Measurements from ENCODE around the gene PTPRN2. TPM values are rescaled to one million over a fixed set of nuclear protein-coding genes. Genes with fewer than 3 reads are reported as not detected.

Gene PTPRN2
- total and polyA plus RNA-seq, 2 of the 8 experiments (the other 6 are each of a cell fraction or from before 2014, with no cell fraction given) = 2.6 to 4.5 TPM

- TF ChIP-seq PHF8 (conservative IDR thresholded peaks at IDR 0.05; ENCODE audit: low read depth, low read length) = no peak
- no peak for TF ChIP-seq SRF (IDR thresholded peaks at IDR 0.05; ENCODE audit: low read depth, low read length)
- TF ChIP-seq NANOG (IDR thresholded peaks at IDR 0.05; ENCODE audit: insufficient read depth, low read depth, low read length, poor library complexity, severe bottlenecking) = no peak
- no peak for TF ChIP-seq YY1 (IDR thresholded peaks at IDR 0.05; ENCODE audit: low read depth, low read length)
- no peak for TF ChIP-seq TAF7 (optimal IDR thresholded peaks at IDR 0.05; ENCODE audit: borderline replicate concordance, low read depth, low read length)
- no peak for TF ChIP-seq SIRT6 (IDR thresholded peaks at IDR 0.05; ENCODE audit: low read length)
- no peak for TF ChIP-seq SIX5 (IDR thresholded peaks at IDR 0.05; ENCODE audit: low read depth, low read length)
- TF ChIP-seq CHD7 (IDR thresholded peaks at IDR 0.05; ENCODE audit: insufficient replicate concordance, low read length) = no peak
Observed at GRCh38 chr7:157671358-157672255, 916.0 kb downstream of the PTPRN2 start (continued).

Measured in H1 (cell line).